Activated naive CD8-positive, alpha-beta T cell treated with anti-CD3 and anti-CD28 coated beads, Interleukin-2, amount 10 ng/mL, durations not matched to agents 7 days and 5 days (primary cell): ENCODE results near the gene TSPAN13. TPM values are rescaled to one million over a fixed set of nuclear protein-coding genes. Genes with fewer than 3 reads are reported as not detected.

ENCODE experiments used
- ATAC-seq: fragments of 150-1000 bp; cut with Tn5 transposase; one replicate; pipeline ENCODE4 v1.10.0; 2021; ENCODE audit warnings: low read depth, moderate library complexity
- POLR2A ChIA-PET: fragments of 350-600 bp; sonication (Branson Sonifier 250); formaldehyde crosslinking; loops from one replicate; lab custom pipeline; 2021; ENCODE audit warnings: antibody characterized with exemption; lab: Charles Lee
- DNase-seq: peaks from one replicate; pipeline ENCODE4 v3.0.0; 2021
- H3K27ac Mint-ChIP-seq: one replicate; pipeline ENCODE4 v1.8.0; 2022; ENCODE audit warnings: mild to moderate bottlenecking, mixed read lengths
- H3K27me3 Mint-ChIP-seq: one replicate; pipeline ENCODE4 v1.8.0; 2022; ENCODE audit warnings: mild to moderate bottlenecking, moderate library complexity, mixed read lengths
- H3K36me3 Mint-ChIP-seq: one replicate; pipeline ENCODE4 v1.8.0; 2021; ENCODE audit warnings: mild to moderate bottlenecking, mixed read lengths
- H3K4me1 Mint-ChIP-seq: one replicate; pipeline ENCODE4 v1.8.0; 2021; ENCODE audit warnings: mixed read lengths
- H3K4me3 Mint-ChIP-seq: one replicate; pipeline ENCODE4 v1.8.0; 2022; ENCODE audit warnings: mild to moderate bottlenecking, moderate library complexity, mixed read lengths
- H3K9me3 Mint-ChIP-seq: one replicate; pipeline ENCODE4 v1.8.0; 2021; ENCODE audit warnings: mixed read lengths
- total RNA-seq, 2 experiments: library from RNA; stranded (reverse); gene quantifications; one replicate each; pipeline ENCODE4 v1.2.3, GENCODE V29; 2021

TSPAN13 gene
- total RNA-seq, 2 experiments from 2014 or later: 0.42 to 0.91 TPM

DNA sequence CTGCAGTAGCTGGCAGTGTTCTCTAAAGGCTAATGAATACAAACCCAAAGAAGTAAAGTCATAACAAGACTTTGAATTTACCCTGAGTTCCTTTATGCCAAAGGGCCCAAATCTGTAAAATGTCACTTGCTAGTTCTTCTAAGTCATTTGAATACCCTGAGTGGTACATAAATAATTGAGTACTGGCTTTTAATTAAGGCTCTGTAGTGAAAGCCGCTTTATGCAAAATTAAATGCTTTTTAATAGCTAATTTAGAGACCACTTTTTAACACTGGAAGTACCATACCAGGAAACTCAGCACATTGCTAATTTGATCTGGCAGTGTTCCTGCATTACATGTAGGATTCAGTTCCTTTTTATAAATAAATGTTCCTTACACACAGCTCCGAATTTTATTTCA, 24.0 kb upstream of the TSPAN13 start:
- Mint-ChIP-seq H3K27me3 (no peaks in the 10 kb centered on the region), H3K4me3 (no peak overlapping the region), H3K4me1 (no peaks in the 10 kb centered on the region), H3K9me3 (no peaks in the 10 kb centered on the region), H3K36me3 (peaks cover 3% of the 10 kb centered on the region), H3K27ac (no peak overlapping the region)
- POLR2A ChIA-PET: no interaction called here
- no peak for DNase-seq
- ATAC-seq: no peak

DNA sequence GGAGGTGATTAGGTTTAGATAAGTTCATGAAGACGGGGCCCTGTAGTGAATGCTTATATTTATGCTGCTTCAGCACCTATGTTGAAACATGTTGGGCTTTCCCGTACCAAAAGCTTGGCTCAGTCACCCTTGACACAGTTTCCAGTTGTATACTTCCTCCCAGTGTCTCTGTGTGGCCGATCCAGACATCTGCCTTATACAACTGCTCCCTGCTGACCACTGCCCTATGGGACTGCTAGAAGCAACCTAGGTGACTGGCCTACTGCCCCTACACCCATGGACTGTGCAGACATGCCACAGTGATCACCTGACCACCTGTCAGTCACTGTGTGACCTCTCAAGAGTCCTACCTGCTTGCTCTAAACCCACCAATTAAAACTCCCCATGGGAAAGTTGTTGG, 22.6 kb upstream of the TSPAN13 start:
- POLR2A ChIA-PET: no interaction called here
- ATAC-seq: no peak
- Mint-ChIP-seq H3K36me3 (peaks cover 3% of the 10 kb centered on the region), H3K27ac (no peak overlapping the region), H3K27me3 (peaks cover 2% of the 10 kb centered on the region), H3K4me1 (no peaks in the 10 kb centered on the region), H3K4me3 (no peak overlapping the region), H3K9me3 (no peaks in the 10 kb centered on the region)
- no peak for DNase-seq

- H3K9me3 Mint-ChIP-seq: no peaks in the 10 kb centered on the region
- peaks cover 2% of the 10 kb centered on the region for H3K27me3 Mint-ChIP-seq
- H3K27ac Mint-ChIP-seq: no peak overlapping the region
- ATAC-seq (no peak), DNase-seq (no peak)
- H3K4me1 Mint-ChIP-seq: no peaks in the 10 kb centered on the region
- H3K4me3 Mint-ChIP-seq: no peak overlapping the region
- POLR2A ChIA-PET: no interaction called here
- peaks cover 3% of the 10 kb centered on the region for H3K36me3 Mint-ChIP-seq
These were observed 20.7 kb upstream of the TSPAN13 start for GRCh38 chr7:16732828-16733227.

GRCh38 chr7:16734148-16734726, 19.3 kb upstream of the TSPAN13 start:
- ATAC-seq: no peak
- no peak overlapping the region for H3K27ac Mint-ChIP-seq
- peaks cover 2% of the 10 kb centered on the region for H3K36me3 Mint-ChIP-seq
- H3K27me3 Mint-ChIP-seq: peaks cover 2% of the 10 kb centered on the region
- H3K9me3 Mint-ChIP-seq: no peaks in the 10 kb centered on the region
- POLR2A ChIA-PET: no interaction called here
- no peak overlapping the region for H3K4me3 Mint-ChIP-seq
- H3K4me1 Mint-ChIP-seq: no peaks in the 10 kb centered on the region
- no peak for DNase-seq

DNA sequence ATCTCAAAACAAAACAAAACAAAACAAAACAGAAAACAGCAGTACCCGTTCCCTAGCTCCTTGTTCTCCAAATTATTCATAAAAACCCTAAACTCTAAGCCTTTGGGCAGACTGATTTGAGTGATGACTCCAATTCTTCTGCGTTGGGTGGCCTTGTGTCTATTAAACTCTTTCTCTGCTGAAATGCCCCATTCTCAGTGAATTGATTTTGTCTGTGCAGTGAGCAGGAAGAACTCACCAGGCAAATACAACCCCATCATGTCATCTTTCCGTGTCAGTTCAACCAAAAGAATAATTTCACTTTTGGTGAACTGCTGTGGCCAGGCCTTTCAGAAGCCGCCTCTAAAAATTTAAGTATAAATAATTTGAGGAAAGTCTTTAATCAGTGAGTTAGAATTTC, 18.5 kb upstream of the TSPAN13 start:
- Mint-ChIP-seq H3K4me3 (no peak overlapping the region), H3K9me3 (no peaks in the 10 kb centered on the region), H3K4me1 (no peaks in the 10 kb centered on the region), H3K36me3 (peaks cover 2% of the 10 kb centered on the region), H3K27ac (no peak overlapping the region), H3K27me3 (peaks cover 2% of the 10 kb centered on the region)
- POLR2A ChIA-PET: no interaction called here
- no peak for DNase-seq
- no peak for ATAC-seq

DNA sequence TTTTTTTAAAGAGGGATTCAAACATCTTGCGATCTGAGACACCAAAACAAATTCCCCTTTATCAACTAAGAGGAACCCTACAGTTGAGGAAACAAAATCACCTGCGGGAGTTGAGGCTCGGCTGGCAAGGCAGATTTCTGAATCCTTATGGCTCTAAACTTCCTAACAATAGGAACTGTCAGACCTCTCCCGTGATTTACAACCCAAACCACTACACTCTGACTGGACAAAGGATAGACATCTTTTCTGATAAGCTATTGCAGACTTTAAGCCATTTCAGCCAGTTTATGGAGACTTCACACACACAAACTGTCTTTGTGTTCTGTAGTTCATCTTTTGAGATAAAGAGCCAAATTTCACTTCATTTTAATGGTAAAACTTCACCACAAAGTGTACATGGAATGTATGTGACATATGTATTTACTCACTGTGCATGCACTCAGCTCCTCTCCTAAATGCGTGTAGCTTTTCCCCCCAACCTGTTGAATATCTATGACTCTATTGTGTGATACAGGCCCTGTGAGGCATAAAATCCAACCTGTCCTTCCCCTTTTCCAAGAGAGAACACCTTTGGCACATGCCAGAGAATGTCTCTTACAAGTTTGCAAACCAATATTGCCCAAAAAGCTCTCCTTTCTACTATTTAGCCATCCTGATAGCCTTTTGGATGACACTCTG, 15.4 kb upstream of the TSPAN13 start:
- POLR2A ChIA-PET: no interaction called here
- no peak for DNase-seq
- Mint-ChIP-seq H3K27me3 (peaks cover 2% of the 10 kb centered on the region), H3K4me3 (no peak overlapping the region), H3K4me1 (no peaks in the 10 kb centered on the region), H3K9me3 (no peaks in the 10 kb centered on the region), H3K36me3 (no peaks in the 10 kb centered on the region), H3K27ac (no peak overlapping the region)
- no peak for ATAC-seq

GRCh38 chr7:16739863-16740622, 13.5 kb upstream of the TSPAN13 start:
- no peaks in the 10 kb centered on the region for H3K4me1 Mint-ChIP-seq
- POLR2A ChIA-PET: no interaction called here
- ATAC-seq (no peak), DNase-seq (no peak)
- H3K27ac Mint-ChIP-seq: no peak overlapping the region
- peaks cover 4% of the 10 kb centered on the region for H3K27me3 Mint-ChIP-seq
- H3K4me3 Mint-ChIP-seq: no peak overlapping the region
- no peaks in the 10 kb centered on the region for H3K36me3 Mint-ChIP-seq
- no peaks in the 10 kb centered on the region for H3K9me3 Mint-ChIP-seq

DNA sequence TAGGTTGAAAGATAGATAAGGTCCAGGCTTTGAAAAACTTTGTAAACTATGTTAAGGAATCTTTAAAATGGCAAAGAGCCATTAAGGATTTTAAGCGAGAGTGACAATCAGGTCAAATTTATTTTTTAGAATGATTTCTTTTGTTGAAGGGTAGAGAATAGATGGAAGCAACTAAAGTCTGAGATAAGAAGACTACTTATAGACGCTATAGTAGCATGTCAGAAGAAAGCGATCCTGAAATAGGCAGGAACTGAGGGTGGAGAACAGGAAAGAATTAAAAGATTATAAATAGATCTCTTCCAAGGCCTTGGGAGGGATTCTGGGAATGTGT, 13.0 kb upstream of the TSPAN13 start:
- POLR2A ChIA-PET: no interaction called here
- DNase-seq (no peak), ATAC-seq (no peak)
- Mint-ChIP-seq H3K27ac (no peak overlapping the region), H3K36me3 (no peaks in the 10 kb centered on the region), H3K4me3 (no peak overlapping the region), H3K9me3 (no peaks in the 10 kb centered on the region), H3K4me1 (no peaks in the 10 kb centered on the region), H3K27me3 (peaks cover 2% of the 10 kb centered on the region)

DNA sequence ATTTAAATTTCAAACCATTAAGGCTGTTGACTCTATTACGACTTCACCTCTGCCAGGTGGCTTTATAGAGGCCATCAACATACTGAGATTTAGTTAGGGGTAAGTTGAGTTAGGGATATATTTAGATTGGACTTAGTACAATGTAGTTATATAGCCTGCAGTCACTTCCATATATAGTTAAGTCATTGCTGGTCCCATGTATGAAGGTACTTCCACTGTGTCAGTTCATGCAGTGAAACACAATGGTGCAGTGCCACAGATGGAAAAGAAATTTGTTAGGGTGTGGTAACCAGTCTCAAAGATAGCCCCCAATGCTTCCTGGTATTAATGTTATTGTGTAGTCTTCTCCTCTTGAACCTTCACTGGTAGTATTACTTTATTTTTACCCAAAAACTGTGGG, 12.6 kb upstream of the TSPAN13 start:
- ATAC-seq (no peak), DNase-seq (no peak)
- Mint-ChIP-seq H3K4me1 (no peaks in the 10 kb centered on the region), H3K36me3 (no peaks in the 10 kb centered on the region), H3K4me3 (no peak overlapping the region), H3K27ac (no peak overlapping the region), H3K27me3 (peaks cover 2% of the 10 kb centered on the region), H3K9me3 (no peaks in the 10 kb centered on the region)
- POLR2A ChIA-PET: no interaction called here

DNA sequence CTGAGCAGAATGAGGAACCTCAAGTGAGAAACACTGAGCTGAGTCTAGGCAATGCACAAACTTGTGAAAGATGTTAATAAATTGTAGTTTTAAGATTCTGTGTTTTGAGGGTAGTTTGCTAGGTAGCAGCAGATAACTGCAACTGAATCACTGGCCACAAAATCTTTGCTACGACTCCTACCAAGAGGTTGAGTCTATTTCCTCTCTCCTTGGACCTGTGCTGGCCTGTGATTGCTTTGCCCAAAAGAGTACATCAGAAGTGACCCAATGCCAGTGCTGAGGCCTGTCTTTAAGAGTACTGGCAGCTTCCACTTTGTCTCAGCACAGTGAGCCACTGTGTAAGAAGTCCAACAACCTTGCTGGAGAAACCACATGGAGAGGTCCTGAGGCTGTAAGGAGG, 11.9 kb upstream of the TSPAN13 start:
- Mint-ChIP-seq H3K27ac (no peak overlapping the region), H3K27me3 (peaks cover 2% of the 10 kb centered on the region), H3K4me3 (no peak overlapping the region), H3K4me1 (no peaks in the 10 kb centered on the region), H3K9me3 (no peaks in the 10 kb centered on the region), H3K36me3 (no peaks in the 10 kb centered on the region)
- DNase-seq (no peak), ATAC-seq (no peak)
- POLR2A ChIA-PET: no interaction called here

DNA sequence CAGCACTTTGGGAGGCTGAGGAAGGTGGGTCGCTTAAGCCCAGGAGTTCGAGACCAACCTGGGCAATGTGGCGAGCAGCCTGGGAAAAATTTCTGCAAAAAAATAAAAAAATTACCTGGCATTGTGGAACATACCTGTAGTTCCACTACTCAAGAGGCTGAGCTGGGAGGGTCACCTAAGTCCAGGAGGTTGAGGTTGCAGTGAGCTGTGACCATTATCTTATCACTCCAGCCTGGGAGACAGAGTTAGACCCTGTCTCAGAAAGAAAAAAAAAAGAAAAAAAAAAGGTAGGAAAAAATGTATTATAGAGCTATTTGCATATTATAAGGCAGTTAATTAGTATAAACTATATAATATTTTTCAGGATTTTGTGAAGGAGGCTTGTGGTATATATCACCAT, 11.0 kb upstream of the TSPAN13 start:
- Mint-ChIP-seq H3K27ac (no peak overlapping the region), H3K27me3 (peaks cover 2% of the 10 kb centered on the region), H3K36me3 (no peaks in the 10 kb centered on the region), H3K9me3 (no peaks in the 10 kb centered on the region), H3K4me3 (no peak overlapping the region), H3K4me1 (no peaks in the 10 kb centered on the region)
- POLR2A ChIA-PET: no interaction called here
- DNase-seq (no peak), ATAC-seq (no peak)

DNA sequence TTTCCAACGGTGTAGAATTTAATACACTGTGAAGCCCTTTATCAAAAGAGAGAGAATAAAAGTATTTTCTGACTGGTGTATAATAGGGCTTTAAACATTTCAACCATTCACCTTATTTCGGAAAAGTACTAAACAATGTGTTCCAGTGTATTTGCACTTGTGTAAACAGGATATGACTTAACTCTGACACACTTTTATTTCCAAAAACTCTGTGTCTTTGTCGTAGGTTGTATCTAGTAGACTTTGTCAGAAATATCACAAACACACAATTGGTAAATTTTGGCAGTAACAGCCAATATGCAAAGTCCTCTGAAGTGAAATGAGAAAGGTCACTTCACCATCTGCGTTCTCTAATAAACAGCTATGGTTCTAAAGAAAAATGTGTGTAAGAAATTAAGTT, 10.3 kb upstream of the TSPAN13 start:
- POLR2A ChIA-PET: no interaction called here
- Mint-ChIP-seq H3K27me3 (peaks cover 2% of the 10 kb centered on the region), H3K4me3 (no peak overlapping the region), H3K9me3 (no peaks in the 10 kb centered on the region), H3K27ac (no peak overlapping the region), H3K36me3 (no peaks in the 10 kb centered on the region), H3K4me1 (no peaks in the 10 kb centered on the region)
- DNase-seq: no peak
- no peak for ATAC-seq

GRCh38 chr7:16744518-16745250, 8.9 kb upstream of the TSPAN13 start:
- no peak overlapping the region for H3K27ac Mint-ChIP-seq
- H3K4me3 Mint-ChIP-seq: no peak overlapping the region
- H3K4me1 Mint-ChIP-seq: no peaks in the 10 kb centered on the region
- peaks cover 2% of the 10 kb centered on the region for H3K27me3 Mint-ChIP-seq
- POLR2A ChIA-PET: no interaction called here
- H3K36me3 Mint-ChIP-seq: no peaks in the 10 kb centered on the region
- no peak for ATAC-seq
- no peaks in the 10 kb centered on the region for H3K9me3 Mint-ChIP-seq
- no peak for DNase-seq
